Measurements from ENCODE around the gene HSD17B4. TPM values are rescaled to one million over a fixed set of nuclear protein-coding genes. Genes with fewer than 3 reads are reported as not detected.

HSD17B4 gene
- total and polyA plus RNA-seq, 2 experiments from 2014 or later: 326 to 332 TPM

DNA sequence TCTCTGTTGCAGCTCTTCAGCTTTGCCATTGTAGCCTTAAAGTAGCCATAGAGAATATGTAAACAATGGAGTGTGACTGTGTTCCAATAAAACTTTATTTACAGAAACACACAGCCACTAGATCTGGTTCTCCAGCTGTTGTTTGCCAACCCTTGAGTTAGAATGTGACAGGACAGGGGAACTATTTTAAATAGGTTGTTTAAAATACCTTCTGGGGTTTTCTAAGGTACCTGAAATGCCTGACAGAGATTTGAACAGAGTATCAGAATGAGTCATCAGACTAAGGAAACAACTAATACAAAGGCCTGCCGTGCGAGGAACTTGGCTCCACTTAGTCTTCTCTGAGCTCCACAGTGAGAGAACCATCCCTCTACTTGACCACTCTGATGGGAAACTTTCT is 85.4 kb downstream of the HSD17B4 start (continued):
- TF ChIP-seq, protein P1, sequence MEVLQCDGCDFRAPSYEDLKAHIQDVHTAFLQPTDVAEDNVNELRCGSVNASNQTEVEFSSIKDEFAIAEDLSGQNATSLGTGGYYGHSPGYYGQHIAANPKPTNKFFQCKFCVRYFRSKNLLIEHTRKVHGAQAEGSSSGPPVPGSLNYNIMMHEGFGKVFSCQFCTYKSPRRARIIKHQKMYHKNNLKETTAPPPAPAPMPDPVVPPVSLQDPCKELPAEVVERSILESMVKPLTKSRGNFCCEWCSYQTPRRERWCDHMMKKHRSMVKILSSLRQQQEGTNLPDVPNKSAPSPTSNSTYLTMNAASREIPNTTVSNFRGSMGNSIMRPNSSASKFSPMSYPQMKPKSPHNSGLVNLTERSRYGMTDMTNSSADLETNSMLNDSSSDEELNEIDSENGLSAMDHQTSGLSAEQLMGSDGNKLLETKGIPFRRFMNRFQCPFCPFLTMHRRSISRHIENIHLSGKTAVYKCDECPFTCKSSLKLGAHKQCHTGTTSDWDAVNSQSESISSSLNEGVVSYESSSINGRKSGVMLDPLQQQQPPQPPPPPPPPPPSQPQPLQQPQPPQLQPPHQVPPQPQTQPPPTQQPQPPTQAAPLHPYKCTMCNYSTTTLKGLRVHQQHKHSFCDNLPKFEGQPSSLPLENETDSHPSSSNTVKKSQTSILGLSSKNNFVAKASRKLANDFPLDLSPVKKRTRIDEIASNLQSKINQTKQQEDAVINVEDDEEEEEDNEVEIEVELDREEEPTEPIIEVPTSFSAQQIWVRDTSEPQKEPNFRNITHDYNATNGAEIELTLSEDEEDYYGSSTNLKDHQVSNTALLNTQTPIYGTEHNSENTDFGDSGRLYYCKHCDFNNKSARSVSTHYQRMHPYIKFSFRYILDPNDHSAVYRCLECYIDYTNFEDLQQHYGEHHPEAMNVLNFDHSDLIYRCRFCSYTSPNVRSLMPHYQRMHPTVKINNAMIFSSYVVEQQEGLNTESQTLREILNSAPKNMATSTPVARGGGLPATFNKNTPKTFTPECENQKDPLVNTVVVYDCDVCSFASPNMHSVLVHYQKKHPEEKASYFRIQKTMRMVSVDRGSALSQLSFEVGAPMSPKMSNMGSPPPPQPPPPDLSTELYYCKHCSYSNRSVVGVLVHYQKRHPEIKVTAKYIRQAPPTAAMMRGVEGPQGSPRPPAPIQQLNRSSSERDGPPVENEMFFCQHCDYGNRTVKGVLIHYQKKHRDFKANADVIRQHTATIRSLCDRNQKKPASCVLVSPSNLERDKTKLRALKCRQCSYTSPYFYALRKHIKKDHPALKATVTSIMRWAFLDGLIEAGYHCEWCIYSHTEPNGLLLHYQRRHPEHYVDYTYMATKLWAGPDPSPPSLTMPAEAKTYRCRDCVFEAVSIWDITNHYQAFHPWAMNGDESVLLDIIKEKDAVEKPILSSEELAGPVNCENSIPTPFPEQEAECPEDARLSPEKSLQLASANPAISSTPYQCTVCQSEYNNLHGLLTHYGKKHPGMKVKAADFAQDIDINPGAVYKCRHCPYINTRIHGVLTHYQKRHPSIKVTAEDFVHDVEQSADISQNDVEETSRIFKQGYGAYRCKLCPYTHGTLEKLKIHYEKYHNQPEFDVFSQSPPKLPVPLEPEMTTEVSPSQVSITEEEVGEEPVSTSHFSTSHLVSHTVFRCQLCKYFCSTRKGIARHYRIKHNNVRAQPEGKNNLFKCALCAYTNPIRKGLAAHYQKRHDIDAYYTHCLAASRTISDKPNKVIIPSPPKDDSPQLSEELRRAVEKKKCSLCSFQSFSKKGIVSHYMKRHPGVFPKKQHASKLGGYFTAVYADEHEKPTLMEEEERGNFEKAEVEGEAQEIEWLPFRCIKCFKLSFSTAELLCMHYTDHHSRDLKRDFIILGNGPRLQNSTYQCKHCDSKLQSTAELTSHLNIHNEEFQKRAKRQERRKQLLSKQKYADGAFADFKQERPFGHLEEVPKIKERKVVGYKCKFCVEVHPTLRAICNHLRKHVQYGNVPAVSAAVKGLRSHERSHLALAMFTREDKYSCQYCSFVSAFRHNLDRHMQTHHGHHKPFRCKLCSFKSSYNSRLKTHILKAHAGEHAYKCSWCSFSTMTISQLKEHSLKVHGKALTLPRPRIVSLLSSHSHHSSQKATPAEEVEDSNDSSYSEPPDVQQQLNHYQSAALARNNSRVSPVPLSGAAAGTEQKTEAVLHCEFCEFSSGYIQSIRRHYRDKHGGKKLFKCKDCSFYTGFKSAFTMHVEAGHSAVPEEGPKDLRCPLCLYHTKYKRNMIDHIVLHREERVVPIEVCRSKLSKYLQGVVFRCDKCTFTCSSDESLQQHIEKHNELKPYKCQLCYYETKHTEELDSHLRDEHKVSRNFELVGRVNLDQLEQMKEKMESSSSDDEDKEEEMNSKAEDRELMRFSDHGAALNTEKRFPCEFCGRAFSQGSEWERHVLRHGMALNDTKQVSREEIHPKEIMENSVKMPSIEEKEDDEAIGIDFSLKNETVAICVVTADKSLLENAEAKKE (CRISPR knock-in tag; IDR thresholded peaks at IDR 0.05): no peak
- TF ChIP-seq POLR2AphosphoS5 (IDR thresholded peaks at IDR 0.05; ENCODE audit: low read depth): no peak

DNA sequence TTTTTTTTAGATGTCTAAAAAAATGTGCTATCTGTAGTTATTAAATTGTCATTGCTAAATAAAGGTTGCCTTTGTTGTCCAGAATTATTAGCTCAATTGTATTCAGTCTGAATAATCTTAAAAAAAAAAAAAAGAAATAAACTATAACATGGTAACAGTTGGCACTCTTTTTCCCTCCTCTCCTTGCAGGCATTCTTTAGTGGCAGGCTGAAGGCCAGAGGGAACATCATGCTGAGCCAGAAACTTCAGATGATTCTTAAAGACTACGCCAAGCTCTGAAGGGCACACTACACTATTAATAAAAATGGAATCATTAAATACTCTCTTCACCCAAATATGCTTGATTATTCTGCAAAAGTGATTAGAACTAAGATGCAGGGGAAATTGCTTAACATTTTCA is 89.4 kb downstream of the HSD17B4 start:
- H3K9me3 Mint-ChIP-seq: no peaks in the 10 kb centered on the region
- DNase-seq (ENCODE audit: low spot score) (no peak), ATAC-seq (no peak)
- Histone ChIP-seq H4K20me1 (replicated peaks; ENCODE audit: insufficient read depth) (no peaks in the 10 kb centered on the region), H3K9me2 (ENCODE audit: insufficient read depth) (no peaks in the 10 kb centered on the region), H3K27ac (ENCODE audit: low read depth) (no peak overlapping the region), H3F3A (replicated peaks; ENCODE audit: low read depth) (no peaks in the 10 kb centered on the region), H3K4me2 (no peak overlapping the region), H3K27me3 (ENCODE audit: insufficient read depth) (no peaks in the 10 kb centered on the region), H3K36me3 (ENCODE audit: insufficient read depth) (peaks cover 15% of the 10 kb centered on the region; the same call in 1 of the 2 replicates), H3K79me2 (replicated peaks; ENCODE audit: insufficient read depth) (no peaks in the 10 kb centered on the region), H3K4me3 (no peak overlapping the region), H2AFZ (no peak overlapping the region), H3K4me1 (ENCODE audit: insufficient read depth) (no peaks in the 10 kb centered on the region)
- peaks cover 2% of the 10 kb centered on the region for H3K27me3 Mint-ChIP-seq (ENCODE audit: insufficient read depth, low read depth, poor library complexity)
- peaks cover 7% of the 10 kb centered on the region; the same call in 2 of the 3 replicates for H3K4me1 Mint-ChIP-seq
- H3K27ac Mint-ChIP-seq: no peak overlapping the region
- H3K4me3 Mint-ChIP-seq: no peak overlapping the region
- H3K36me3 Mint-ChIP-seq (ENCODE audit: low read depth): peaks cover 40% of the 10 kb centered on the region
- no peak for TF ChIP-seq JUNB (IDR thresholded peaks at IDR 0.05; ENCODE audit: unreplicated experiment)
- no peak for TF ChIP-seq STAT1 (IDR thresholded peaks at IDR 0.05; ENCODE audit: unreplicated experiment)
- TF ChIP-seq, protein P2, sequence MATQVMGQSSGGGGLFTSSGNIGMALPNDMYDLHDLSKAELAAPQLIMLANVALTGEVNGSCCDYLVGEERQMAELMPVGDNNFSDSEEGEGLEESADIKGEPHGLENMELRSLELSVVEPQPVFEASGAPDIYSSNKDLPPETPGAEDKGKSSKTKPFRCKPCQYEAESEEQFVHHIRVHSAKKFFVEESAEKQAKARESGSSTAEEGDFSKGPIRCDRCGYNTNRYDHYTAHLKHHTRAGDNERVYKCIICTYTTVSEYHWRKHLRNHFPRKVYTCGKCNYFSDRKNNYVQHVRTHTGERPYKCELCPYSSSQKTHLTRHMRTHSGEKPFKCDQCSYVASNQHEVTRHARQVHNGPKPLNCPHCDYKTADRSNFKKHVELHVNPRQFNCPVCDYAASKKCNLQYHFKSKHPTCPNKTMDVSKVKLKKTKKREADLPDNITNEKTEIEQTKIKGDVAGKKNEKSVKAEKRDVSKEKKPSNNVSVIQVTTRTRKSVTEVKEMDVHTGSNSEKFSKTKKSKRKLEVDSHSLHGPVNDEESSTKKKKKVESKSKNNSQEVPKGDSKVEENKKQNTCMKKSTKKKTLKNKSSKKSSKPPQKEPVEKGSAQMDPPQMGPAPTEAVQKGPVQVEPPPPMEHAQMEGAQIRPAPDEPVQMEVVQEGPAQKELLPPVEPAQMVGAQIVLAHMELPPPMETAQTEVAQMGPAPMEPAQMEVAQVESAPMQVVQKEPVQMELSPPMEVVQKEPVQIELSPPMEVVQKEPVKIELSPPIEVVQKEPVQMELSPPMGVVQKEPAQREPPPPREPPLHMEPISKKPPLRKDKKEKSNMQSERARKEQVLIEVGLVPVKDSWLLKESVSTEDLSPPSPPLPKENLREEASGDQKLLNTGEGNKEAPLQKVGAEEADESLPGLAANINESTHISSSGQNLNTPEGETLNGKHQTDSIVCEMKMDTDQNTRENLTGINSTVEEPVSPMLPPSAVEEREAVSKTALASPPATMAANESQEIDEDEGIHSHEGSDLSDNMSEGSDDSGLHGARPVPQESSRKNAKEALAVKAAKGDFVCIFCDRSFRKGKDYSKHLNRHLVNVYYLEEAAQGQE (IDR thresholded peaks at IDR 0.05; ENCODE audit: unreplicated experiment): no peak
- TF ChIP-seq EZH2 (IDR thresholded peaks at IDR 0.05; ENCODE audit: low read depth, unreplicated experiment): no peak
- TF ChIP-seq EZH2phosphoT487 (IDR thresholded peaks at IDR 0.05; ENCODE audit: unreplicated experiment): no peak
- no peak for TF ChIP-seq POLR2AphosphoS5 (IDR thresholded peaks at IDR 0.05; ENCODE audit: low read depth)
- no peak for TF ChIP-seq CREB1 (CRISPR knock-in tag; IDR thresholded peaks at IDR 0.05; ENCODE audit: low read depth)
- TF ChIP-seq ZNF114 (CRISPR knock-in tag; IDR thresholded peaks at IDR 0.05): no peak
- TF ChIP-seq NANOG (IDR thresholded peaks at IDR 0.05; ENCODE audit: borderline replicate concordance): no peak
- TF ChIP-seq ZNF331 (CRISPR knock-in tag; IDR thresholded peaks at IDR 0.05; ENCODE audit: low read depth): no peak
